DND-41 (cell line): ENCODE measurements around the gene DIPK2A.

ENCODE experiments used
- EZH2 ChIP-seq: IDR thresholded peaks from 3 replicates; pipeline ENCODE4 v1.6.1; 2012; ENCODE audit warnings: borderline replicate concordance, low read depth, mild to moderate bottlenecking, moderate library complexity, low read length, inconsistent platforms; ENCODE audit not compliant: severe bottlenecking
- TF ChIP-seq, protein P1 (sequence below): IDR thresholded peaks from 2 replicates; pipeline ENCODE4 v1.5.1; 2012; ENCODE audit warnings: borderline replicate concordance, low read length, moderate library complexity, mild to moderate bottlenecking; ENCODE audit not compliant: poor library complexity, severe bottlenecking; ENCODE audit errors: extremely low read depth

DNA sequence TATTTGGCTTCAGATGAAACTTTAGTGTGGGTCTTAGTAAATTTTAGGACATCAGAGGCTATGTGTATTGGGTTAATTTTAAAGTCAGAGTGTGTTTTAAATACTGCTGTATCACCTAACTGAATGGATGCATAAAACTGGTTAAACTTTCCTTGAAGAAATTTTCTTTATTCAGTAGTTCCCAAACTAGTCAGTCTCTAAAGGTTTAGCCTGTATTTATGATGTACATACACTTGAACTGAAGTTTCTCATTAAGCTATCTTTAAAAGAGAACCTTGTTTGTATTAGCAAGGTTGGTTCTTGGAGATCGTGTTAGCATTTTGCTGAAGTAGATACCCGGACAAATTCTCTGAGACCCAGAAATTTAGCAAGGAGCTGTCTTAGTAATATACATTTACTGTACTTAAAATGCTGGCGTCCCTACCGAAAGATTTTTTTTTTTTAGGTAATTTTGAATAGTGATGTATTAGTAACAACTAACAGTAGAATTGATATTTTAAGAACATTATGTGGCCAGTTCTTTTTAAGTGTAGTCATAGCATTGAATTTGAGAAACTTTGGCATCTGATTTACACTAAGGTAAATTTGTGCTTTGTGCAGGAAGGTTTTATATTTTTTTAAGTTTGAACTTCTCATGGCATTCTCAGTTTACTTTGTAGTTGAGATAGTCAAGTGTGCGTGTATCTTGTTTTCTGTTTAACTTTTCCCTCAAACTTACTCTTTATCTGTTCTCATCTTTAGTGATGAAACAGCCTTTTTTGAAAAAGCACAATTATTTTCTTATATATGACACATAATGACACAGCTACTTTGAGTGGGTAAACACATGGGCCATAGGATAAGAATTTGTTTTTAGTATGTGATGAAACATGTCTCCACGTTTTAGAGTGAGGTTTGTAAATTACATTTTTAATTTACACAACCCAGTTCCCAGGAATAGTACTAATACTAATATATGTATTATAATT lies 2.9 kb downstream of the DIPK2A start:
- TF ChIP-seq, protein P1, sequence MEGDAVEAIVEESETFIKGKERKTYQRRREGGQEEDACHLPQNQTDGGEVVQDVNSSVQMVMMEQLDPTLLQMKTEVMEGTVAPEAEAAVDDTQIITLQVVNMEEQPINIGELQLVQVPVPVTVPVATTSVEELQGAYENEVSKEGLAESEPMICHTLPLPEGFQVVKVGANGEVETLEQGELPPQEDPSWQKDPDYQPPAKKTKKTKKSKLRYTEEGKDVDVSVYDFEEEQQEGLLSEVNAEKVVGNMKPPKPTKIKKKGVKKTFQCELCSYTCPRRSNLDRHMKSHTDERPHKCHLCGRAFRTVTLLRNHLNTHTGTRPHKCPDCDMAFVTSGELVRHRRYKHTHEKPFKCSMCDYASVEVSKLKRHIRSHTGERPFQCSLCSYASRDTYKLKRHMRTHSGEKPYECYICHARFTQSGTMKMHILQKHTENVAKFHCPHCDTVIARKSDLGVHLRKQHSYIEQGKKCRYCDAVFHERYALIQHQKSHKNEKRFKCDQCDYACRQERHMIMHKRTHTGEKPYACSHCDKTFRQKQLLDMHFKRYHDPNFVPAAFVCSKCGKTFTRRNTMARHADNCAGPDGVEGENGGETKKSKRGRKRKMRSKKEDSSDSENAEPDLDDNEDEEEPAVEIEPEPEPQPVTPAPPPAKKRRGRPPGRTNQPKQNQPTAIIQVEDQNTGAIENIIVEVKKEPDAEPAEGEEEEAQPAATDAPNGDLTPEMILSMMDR = no peak
- no peak for TF ChIP-seq EZH2
